ENCODE measurements around the gene SCN10A.
A peak's percentile ranks its signal among the peaks of the same experiment; 100 is the strongest.

SCN10A gene

GRCh38 chr3:38763569-38763968 lies 52.4 kb downstream of the SCN10A start:
- no peak for DNase-seq

- DNase-seq = no peak
These were observed 57.5 kb downstream of the SCN10A start for GRCh38 chr3:38758557-38758956.

- no peak for DNase-seq
These were observed 58.3 kb downstream of the SCN10A start for GRCh38 chr3:38757721-38758120.

GRCh38 chr3:38756892-38757291 lies 59.1 kb downstream of the SCN10A start:
- DNase-seq = no peak

GRCh38 chr3:38755130-38755529 lies 60.9 kb downstream of the SCN10A start:
- DNase-seq = no peak

- DNase-seq = no peak
These were observed 69.4 kb downstream of the SCN10A start for GRCh38 chr3:38746641-38747040.

GRCh38 chr3:38743043-38743442 lies 73.0 kb downstream of the SCN10A start:
- peak; percentile 22 for DNase-seq

GRCh38 chr3:38742550-38742949 lies 73.5 kb downstream of the SCN10A start:
- DNase-seq = no peak

GRCh38 chr3:38740537-38740936 lies 75.5 kb downstream of the SCN10A start:
- peak; percentile 68 for DNase-seq

GRCh38 chr3:38739931-38740330 lies 76.1 kb downstream of the SCN10A start:
- no peak for DNase-seq

GRCh38 chr3:38739396-38739689 lies 76.7 kb downstream of the SCN10A start:
- peak; percentile 36 for DNase-seq

GRCh38 chr3:38738630-38739395 lies 77.2 kb downstream of the SCN10A start:
- DNase-seq = peak; percentile 39

GRCh38 chr3:38731522-38731921 lies 84.5 kb downstream of the SCN10A start:
- no peak for DNase-seq

GRCh38 chr3:38730281-38730680 lies 85.7 kb downstream of the SCN10A start:
- DNase-seq = peak; percentile 14

- no peak for DNase-seq
These were observed 88.0 kb downstream of the SCN10A start for GRCh38 chr3:38728008-38728407.

GRCh38 chr3:38726751-38727150 lies 89.3 kb downstream of the SCN10A start:
- DNase-seq = no peak

GRCh38 chr3:38725726-38726419 lies 90.1 kb downstream of the SCN10A start:
- DNase-seq = no peak

- no peak for DNase-seq
These were observed 91.7 kb downstream of the SCN10A start for GRCh38 chr3:38724392-38724736.

- no peak for DNase-seq
These were observed 92.2 kb downstream of the SCN10A start for GRCh38 chr3:38723569-38724391.

- DNase-seq = no peak
These were observed 93.0 kb downstream of the SCN10A start for GRCh38 chr3:38722781-38723568.

- DNase-seq = no peak
These were observed 94.7 kb downstream of the SCN10A start for GRCh38 chr3:38721207-38721772.

GRCh38 chr3:38720465-38720864 lies 95.6 kb downstream of the SCN10A start:
- no peak for DNase-seq

Data from inflammatory macrophage treated with lipopolysaccharide for 4 hours (primary cell).